Fibroblast of lung (primary cell): ENCODE measurements around the gene PTGFR. TPM values are rescaled to one million over a fixed set of nuclear protein-coding genes. Genes with fewer than 3 reads are reported as not detected.

ENCODE experiments used
- DNase-seq, 2 donors: peaks; one replicate each; pipeline versions ENCODE4 v3.0.0 to v3.0.0-alpha.2; 2010; ENCODE audit warnings: low read depth in 2 of 2
- H2AFZ ChIP-seq: 2 replicates; pipeline ENCODE4 v1.5.1; 2012; ENCODE audit warnings: low read length, control low read depth, inconsistent platforms
- H3K27ac ChIP-seq: 2 replicates; pipeline ENCODE4 v1.5.1; 2011; ENCODE audit warnings: low read length, control low read depth; ENCODE audit not compliant: insufficient read depth
- H3K27me3 ChIP-seq: 2 replicates; pipeline ENCODE4 v1.5.1; 2011; ENCODE audit warnings: mild to moderate bottlenecking, low read length; ENCODE audit not compliant: control insufficient read depth, insufficient read depth
- H3K36me3 ChIP-seq: 2 replicates; pipeline ENCODE4 v1.5.1; 2011; ENCODE audit warnings: low read length; ENCODE audit not compliant: control insufficient read depth, insufficient read depth
- H3K4me1 ChIP-seq: 2 replicates; pipeline ENCODE4 v1.5.1; 2011; ENCODE audit warnings: low read length; ENCODE audit not compliant: control insufficient read depth, insufficient read depth; ENCODE audit errors: extremely low read depth
- H3K4me2 ChIP-seq: 2 replicates; pipeline ENCODE4 v1.5.1; 2011; ENCODE audit warnings: low read length, control low read depth; ENCODE audit not compliant: insufficient read depth; ENCODE audit errors: extremely low read depth
- H3K4me3 ChIP-seq, 4 experiments: fragments of 200-600 bp in 1 of 4; sonication (generic) in 1 of 4; replicated peaks in 1 of 4; 2 replicates each; pipeline ENCODE4 v1.5.1; 2011 to 2016; ENCODE audit warnings: low read length in 4 of 4, low read depth in 3 of 4, mild to moderate bottlenecking in 3 of 4, control low read depth in 2 of 4, inconsistent platforms in 1 of 4, mixed read lengths in 1 of 4; ENCODE audit not compliant: insufficient read depth in 1 of 4; ENCODE audit errors: control extremely low read depth in 1 of 4
- H3K79me2 ChIP-seq: 2 replicates; pipeline ENCODE4 v1.5.1; 2012; ENCODE audit warnings: mild to moderate bottlenecking, low read length, inconsistent platforms; ENCODE audit not compliant: control insufficient read depth, insufficient read depth
- H3K9ac ChIP-seq: 2 replicates; pipeline ENCODE4 v1.5.1; 2011; ENCODE audit warnings: mild to moderate bottlenecking, low read length, control low read depth; ENCODE audit not compliant: insufficient read depth
- H3K9me3 ChIP-seq: 2 replicates; pipeline ENCODE4 v1.5.1; 2012; ENCODE audit warnings: low read depth, low read length; ENCODE audit not compliant: control insufficient read depth, insufficient read depth
- H4K20me1 ChIP-seq: 2 replicates; pipeline ENCODE4 v1.5.1; 2011; ENCODE audit warnings: low read length; ENCODE audit not compliant: control insufficient read depth, insufficient read depth; ENCODE audit errors: extremely low read depth
- EZH2 ChIP-seq: IDR thresholded peaks from 2 replicates; pipeline ENCODE4 v1.5.1; 2012; ENCODE audit warnings: low read length, control low read depth, mild to moderate bottlenecking; ENCODE audit errors: missing control alignments
- polyA plus RNA-seq, 2 donors: library from polyadenylated mRNA; depleted of rRNA in 1 of 2; stranded (reverse) in 1 of 2; unstranded in 1 of 2; fragments of >200 nt; gene quantifications; 2 replicates each; pipeline ENCODE4 v1.2.1, GENCODE V29; 2011 to 2012; ENCODE audit warnings: missing spikeins in 1 of 2
- total RNA-seq: library from RNA; depleted of rRNA; stranded (reverse); fragments of >200 nt; gene quantifications from 2 replicates; pipeline ENCODE4 v1.2.1, GENCODE V29; 2014
- TF ChIP-seq, protein P1 (sequence below), 2 donors: IDR thresholded peaks in 1 of 2; conservative IDR thresholded peaks in 1 of 2; 1 replicate in 1 of 2; 2 replicates in 1 of 2; pipeline ENCODE4 v1.5.1; 2011 to 2012; ENCODE audit warnings: low read length in 2 of 2, control low read depth in 1 of 2, inconsistent platforms in 1 of 2, low read depth in 1 of 2, mild to moderate bottlenecking in 1 of 2

The PTGFR gene
- total and polyA plus RNA-seq, 2 donors (not counting 1 experiment from before 2014, with no cell fraction given): 4.1 to 32.7 TPM

DNA sequence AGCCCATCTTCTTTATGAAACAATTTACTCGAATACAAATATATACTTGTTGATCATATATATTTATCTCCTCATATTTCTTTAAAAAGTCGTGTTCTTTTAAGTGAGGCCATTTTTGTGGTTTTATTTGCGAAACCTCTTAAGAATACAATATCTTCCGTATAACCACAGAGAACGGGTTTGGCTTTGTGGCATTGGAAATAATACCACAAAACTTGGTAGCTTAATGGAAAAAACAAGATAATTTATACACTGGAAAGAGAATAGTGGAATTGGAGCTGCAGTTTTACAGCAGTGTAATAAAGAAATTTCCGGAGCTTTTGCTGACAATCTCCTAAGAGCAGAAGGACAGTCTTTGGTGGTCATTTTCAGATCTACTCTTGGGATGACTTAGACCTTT lies 29.4 kb downstream of the PTGFR start:
- Histone ChIP-seq H3K79me2 (no peaks in the 10 kb centered on the region), H3K27ac (no peak overlapping the region), H3K9ac (no peak overlapping the region), H3K4me2 (no peak overlapping the region), H2AFZ (no peak overlapping the region), H3K4me3 (no peak overlapping the region), H3K36me3 (no peaks in the 10 kb centered on the region), H3K27me3 (no peaks in the 10 kb centered on the region), H4K20me1 (no peaks in the 10 kb centered on the region), H3K9me3 (no peaks in the 10 kb centered on the region), H3K4me1 (no peaks in the 10 kb centered on the region)
- TF ChIP-seq, protein P1, sequence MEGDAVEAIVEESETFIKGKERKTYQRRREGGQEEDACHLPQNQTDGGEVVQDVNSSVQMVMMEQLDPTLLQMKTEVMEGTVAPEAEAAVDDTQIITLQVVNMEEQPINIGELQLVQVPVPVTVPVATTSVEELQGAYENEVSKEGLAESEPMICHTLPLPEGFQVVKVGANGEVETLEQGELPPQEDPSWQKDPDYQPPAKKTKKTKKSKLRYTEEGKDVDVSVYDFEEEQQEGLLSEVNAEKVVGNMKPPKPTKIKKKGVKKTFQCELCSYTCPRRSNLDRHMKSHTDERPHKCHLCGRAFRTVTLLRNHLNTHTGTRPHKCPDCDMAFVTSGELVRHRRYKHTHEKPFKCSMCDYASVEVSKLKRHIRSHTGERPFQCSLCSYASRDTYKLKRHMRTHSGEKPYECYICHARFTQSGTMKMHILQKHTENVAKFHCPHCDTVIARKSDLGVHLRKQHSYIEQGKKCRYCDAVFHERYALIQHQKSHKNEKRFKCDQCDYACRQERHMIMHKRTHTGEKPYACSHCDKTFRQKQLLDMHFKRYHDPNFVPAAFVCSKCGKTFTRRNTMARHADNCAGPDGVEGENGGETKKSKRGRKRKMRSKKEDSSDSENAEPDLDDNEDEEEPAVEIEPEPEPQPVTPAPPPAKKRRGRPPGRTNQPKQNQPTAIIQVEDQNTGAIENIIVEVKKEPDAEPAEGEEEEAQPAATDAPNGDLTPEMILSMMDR (conservative IDR thresholded peaks at IDR 0.05 in 1 of 2, IDR thresholded peaks at IDR 0.05 in 1 of 2; ENCODE audit: low read depth in 1 of 2, low read length in 2 of 2): no peak
- no peak for TF ChIP-seq EZH2
- DNase-seq: peak in 1 of 2 donors; percentile 48

DNA sequence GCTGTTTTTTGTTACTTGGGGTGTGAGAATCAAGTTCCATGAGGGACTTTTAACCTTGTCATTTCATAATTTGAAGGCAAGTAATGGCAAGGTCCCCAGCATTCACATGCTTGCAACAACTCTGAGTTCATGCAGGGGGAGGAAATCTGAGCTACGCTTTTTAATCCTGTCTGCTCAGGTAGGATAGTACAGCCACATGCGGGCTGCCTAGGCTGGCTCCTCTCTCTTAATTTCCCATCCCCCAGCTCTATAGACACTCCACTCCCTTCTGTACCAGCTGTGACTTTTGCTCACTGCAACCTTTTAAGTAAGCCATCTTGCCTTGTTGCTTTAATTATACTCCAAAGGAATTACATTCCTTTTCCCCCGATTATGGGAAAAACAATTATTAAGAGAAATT lies 30.1 kb downstream of the PTGFR start:
- Histone ChIP-seq H3K4me1 (no peaks in the 10 kb centered on the region), H4K20me1 (no peaks in the 10 kb centered on the region), H3K27me3 (no peaks in the 10 kb centered on the region), H3K27ac (no peak overlapping the region), H3K79me2 (no peaks in the 10 kb centered on the region), H3K36me3 (no peaks in the 10 kb centered on the region), H3K4me3 (no peak overlapping the region), H3K4me2 (no peak overlapping the region), H3K9ac (no peak overlapping the region), H2AFZ (no peak overlapping the region), H3K9me3 (no peaks in the 10 kb centered on the region)
- no peak for DNase-seq
- TF ChIP-seq EZH2: no peak
- TF ChIP-seq, protein P1 (conservative IDR thresholded peaks at IDR 0.05 in 1 of 2, IDR thresholded peaks at IDR 0.05 in 1 of 2; ENCODE audit: low read depth in 1 of 2, low read length in 2 of 2): no peak

DNA sequence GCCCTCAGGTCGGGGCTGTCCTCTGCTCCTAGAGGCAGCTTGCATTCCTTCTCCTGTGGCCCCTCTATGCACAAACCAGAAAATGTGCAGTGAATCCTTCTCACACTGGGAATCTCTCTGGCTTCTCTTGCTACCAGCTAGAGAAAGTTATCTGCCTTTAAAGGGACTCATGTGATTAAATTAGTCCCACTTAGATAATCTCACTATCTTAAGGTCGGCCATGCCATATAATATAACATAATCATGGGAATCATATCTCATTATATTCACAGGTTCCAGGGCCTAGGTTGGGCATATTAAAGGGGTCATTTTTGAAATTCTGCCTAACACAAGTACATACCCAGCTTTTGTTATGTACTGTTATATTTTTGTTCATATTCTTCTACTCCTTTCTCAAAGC lies 31.4 kb downstream of the PTGFR start:
- no peaks in the 10 kb centered on the region for H3K36me3 ChIP-seq
- H3K9ac ChIP-seq: no peak overlapping the region
- no peaks in the 10 kb centered on the region for H4K20me1 ChIP-seq
- H3K4me3 ChIP-seq: no peak overlapping the region
- no peak overlapping the region for H2AFZ ChIP-seq
- DNase-seq: no peak
- no peak overlapping the region for H3K4me2 ChIP-seq
- H3K27ac ChIP-seq: no peak overlapping the region
- H3K4me1 ChIP-seq: no peaks in the 10 kb centered on the region
- no peaks in the 10 kb centered on the region for H3K9me3 ChIP-seq
- H3K27me3 ChIP-seq: no peaks in the 10 kb centered on the region
- H3K79me2 ChIP-seq: no peaks in the 10 kb centered on the region
- TF ChIP-seq, protein P1 (conservative IDR thresholded peaks at IDR 0.05 in 1 of 2, IDR thresholded peaks at IDR 0.05 in 1 of 2; ENCODE audit: low read depth in 1 of 2, low read length in 2 of 2): no peak
- TF ChIP-seq EZH2: no peak
